H1 (cell line): ENCODE results near the gene FCGBP.

Source experiments
- EP300 ChIP-seq, 2 experiments: IDR thresholded peaks; 1 replicate in 1 of 2; 2 replicates in 1 of 2; pipeline ENCODE4 v1.6.1; 2011 to 2012; ENCODE audit warnings: low read depth in 2 of 2, low read length in 2 of 2, mild to moderate bottlenecking in 2 of 2, borderline replicate concordance in 1 of 2, inconsistent platforms in 1 of 2, moderate library complexity in 1 of 2
- EZH2 ChIP-seq: fragments of 200-600 bp; sonication (generic); IDR thresholded peaks from 2 replicates; pipeline ENCODE4 v1.7.1; 2012; ENCODE audit warnings: low read depth, mild to moderate bottlenecking, moderate library complexity, low read length, inconsistent platforms; ENCODE audit not compliant: severe bottlenecking
- FOSL1 ChIP-seq: IDR thresholded peaks from 2 replicates; pipeline ENCODE4 v1.6.1; 2011; ENCODE audit warnings: mild to moderate bottlenecking, low read depth, low read length, moderate library complexity; ENCODE audit not compliant: insufficient read depth
- HDAC2 ChIP-seq, 2 experiments: fragments of 300-600 bp in 1 of 2; sonication (generic) in 1 of 2; IDR thresholded peaks; 2 replicates each; pipeline ENCODE4 v1.6.1; 2011 to 2012; ENCODE audit warnings: low read depth in 2 of 2, low read length in 2 of 2, mild to moderate bottlenecking in 2 of 2, moderate library complexity in 2 of 2, borderline replicate concordance in 1 of 2, inconsistent platforms in 1 of 2
- JUND ChIP-seq: IDR thresholded peaks from 2 replicates; pipeline ENCODE4 v1.6.1; 2011; ENCODE audit warnings: mild to moderate bottlenecking, improper control_type of control experiment, low read length
- RAD21 ChIP-seq, 2 experiments: IDR thresholded peaks in 1 of 2; conservative IDR thresholded peaks in 1 of 2; 2 replicates each; pipeline ENCODE4 v1.6.1; 2011; ENCODE audit warnings: low read depth in 2 of 2, low read length in 2 of 2, improper control_type of control experiment in 1 of 2, inconsistent platforms in 1 of 2, mild to moderate bottlenecking in 1 of 2, moderate library complexity in 1 of 2
- SP1 ChIP-seq: IDR thresholded peaks from 2 replicates; pipeline ENCODE4 v1.6.1; 2011; ENCODE audit warnings: low read depth, low read length
- SP2 ChIP-seq: IDR thresholded peaks from 2 replicates; pipeline ENCODE4 v1.6.1; 2012; ENCODE audit warnings: mild to moderate bottlenecking, low read length, inconsistent platforms
- SUZ12 ChIP-seq: fragments of 200-600 bp; sonication (generic); IDR thresholded peaks from 2 replicates; pipeline ENCODE4 v1.6.1; 2012; ENCODE audit warnings: mild to moderate bottlenecking, inconsistent platforms, low read length, moderate library complexity, mixed read lengths
- TAF1 ChIP-seq: IDR thresholded peaks from 2 replicates; pipeline ENCODE4 v1.6.1; 2011; ENCODE audit warnings: mild to moderate bottlenecking, low read depth, low read length
- TCF12 ChIP-seq: IDR thresholded peaks from 2 replicates; pipeline ENCODE4 v1.6.1; 2011; ENCODE audit warnings: low read depth, mild to moderate bottlenecking, low read length
- TF ChIP-seq, protein P1 (sequence below), 3 experiments: IDR thresholded peaks; 1 replicate in 2 of 3; 2 replicates in 1 of 3; pipeline versions ENCODE4 v1.5.1 to v1.6.1; 2011; ENCODE audit warnings: low read length in 3 of 3, mild to moderate bottlenecking in 3 of 3, inconsistent platforms in 2 of 3, low read depth in 1 of 3, moderate library complexity in 1 of 3; ENCODE audit not compliant: insufficient read depth in 1 of 3; ENCODE audit errors: control extremely low read depth in 1 of 3
- TF ChIP-seq, protein P2 (sequence below): IDR thresholded peaks from 2 replicates; pipeline ENCODE4 v1.6.1; 2012; ENCODE audit warnings: inconsistent platforms

DNA sequence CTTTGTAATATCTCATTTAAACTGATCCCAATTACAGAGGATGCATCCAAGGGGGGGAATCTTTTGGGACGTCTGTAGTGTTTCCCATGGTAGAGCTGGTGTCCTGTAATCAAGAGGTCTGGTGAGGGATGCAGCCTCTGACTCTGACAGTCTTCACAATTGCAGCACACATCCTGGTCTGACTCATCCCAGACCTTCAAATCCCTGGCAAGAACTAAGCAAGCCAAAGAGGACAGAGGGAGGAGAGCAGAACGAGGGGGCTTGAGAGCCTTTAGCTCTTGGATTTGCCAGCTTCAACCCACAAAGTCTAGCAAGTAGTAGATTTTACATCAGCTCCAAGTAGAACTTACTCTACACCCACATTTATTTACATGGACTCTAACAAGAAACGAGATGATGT lies 17.3 kb upstream of the FCGBP start:
- TF ChIP-seq HDAC2 (IDR thresholded peaks at IDR 0.05; ENCODE audit: borderline replicate concordance in 1 of 2, low read depth in 2 of 2, low read length in 2 of 2) (no peak), EP300 (IDR thresholded peaks at IDR 0.05; ENCODE audit: borderline replicate concordance in 1 of 2, low read depth in 2 of 2, low read length in 2 of 2) (no peak), SP2 (no peak), EZH2 (no peak), SP1 (no peak), TCF12 (no peak), TAF1 (no peak), RAD21 (IDR thresholded peaks at IDR 0.05 in 1 of 2, conservative IDR thresholded peaks at IDR 0.05 in 1 of 2; ENCODE audit: low read depth in 2 of 2, low read length in 2 of 2) (no peak), FOSL1 (no peak), SUZ12 (no peak), JUND (no peak)
- TF ChIP-seq, protein P1, sequence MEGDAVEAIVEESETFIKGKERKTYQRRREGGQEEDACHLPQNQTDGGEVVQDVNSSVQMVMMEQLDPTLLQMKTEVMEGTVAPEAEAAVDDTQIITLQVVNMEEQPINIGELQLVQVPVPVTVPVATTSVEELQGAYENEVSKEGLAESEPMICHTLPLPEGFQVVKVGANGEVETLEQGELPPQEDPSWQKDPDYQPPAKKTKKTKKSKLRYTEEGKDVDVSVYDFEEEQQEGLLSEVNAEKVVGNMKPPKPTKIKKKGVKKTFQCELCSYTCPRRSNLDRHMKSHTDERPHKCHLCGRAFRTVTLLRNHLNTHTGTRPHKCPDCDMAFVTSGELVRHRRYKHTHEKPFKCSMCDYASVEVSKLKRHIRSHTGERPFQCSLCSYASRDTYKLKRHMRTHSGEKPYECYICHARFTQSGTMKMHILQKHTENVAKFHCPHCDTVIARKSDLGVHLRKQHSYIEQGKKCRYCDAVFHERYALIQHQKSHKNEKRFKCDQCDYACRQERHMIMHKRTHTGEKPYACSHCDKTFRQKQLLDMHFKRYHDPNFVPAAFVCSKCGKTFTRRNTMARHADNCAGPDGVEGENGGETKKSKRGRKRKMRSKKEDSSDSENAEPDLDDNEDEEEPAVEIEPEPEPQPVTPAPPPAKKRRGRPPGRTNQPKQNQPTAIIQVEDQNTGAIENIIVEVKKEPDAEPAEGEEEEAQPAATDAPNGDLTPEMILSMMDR (IDR thresholded peaks at IDR 0.05; ENCODE audit: control extremely low read depth in 1 of 3, insufficient read depth in 1 of 3, low read depth in 1 of 3, low read length in 3 of 3) = no peak
- TF ChIP-seq, protein P2, sequence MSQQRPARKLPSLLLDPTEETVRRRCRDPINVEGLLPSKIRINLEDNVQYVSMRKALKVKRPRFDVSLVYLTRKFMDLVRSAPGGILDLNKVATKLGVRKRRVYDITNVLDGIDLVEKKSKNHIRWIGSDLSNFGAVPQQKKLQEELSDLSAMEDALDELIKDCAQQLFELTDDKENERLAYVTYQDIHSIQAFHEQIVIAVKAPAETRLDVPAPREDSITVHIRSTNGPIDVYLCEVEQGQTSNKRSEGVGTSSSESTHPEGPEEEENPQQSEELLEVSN = no peak
